Neural progenitor cell (in vitro differentiated cells): ENCODE data around the gene TREH. TPM values are rescaled to one million over a fixed set of nuclear protein-coding genes. Genes with fewer than 3 reads are reported as not detected.

Experiments used
- DNase-seq: peaks from one replicate; pipeline ENCODE4 v3.0.0-alpha.2; 2016; ENCODE audit warnings: low spot score
- H2AFZ ChIP-seq: fragments of 200-600 bp; sonication (generic); replicated peaks from 2 replicates; pipeline ENCODE4 v1.6.1; 2016; ENCODE audit warnings: antibody characterized with exemption
- H3F3A ChIP-seq: fragments of 200-600 bp; sonication (generic); 2 replicates; pipeline ENCODE4 v1.6.1; 2016; ENCODE audit warnings: antibody characterized with exemption, low read depth
- H3K27ac ChIP-seq: fragments of 200-600 bp; sonication (generic); 2 replicates; pipeline ENCODE4 v1.5.1; 2016; ENCODE audit warnings: mild to moderate bottlenecking
- H3K27me3 ChIP-seq: fragments of 200-600 bp; sonication (generic); 2 replicates; pipeline ENCODE4 v1.6.1; 2016; ENCODE audit warnings: mild to moderate bottlenecking, moderate library complexity
- H3K36me3 ChIP-seq: fragments of 200-600 bp; sonication (generic); 2 replicates; pipeline ENCODE4 v1.5.1; 2016
- H3K4me1 ChIP-seq: fragments of 200-600 bp; sonication (generic); 2 replicates; pipeline ENCODE4 v1.6.1; 2016; ENCODE audit warnings: mixed run types
- H3K4me2 ChIP-seq: fragments of 200-600 bp; sonication (generic); 2 replicates; pipeline ENCODE4 v1.6.1; 2016
- H3K4me3 ChIP-seq: fragments of 200-600 bp; sonication (generic); 2 replicates; pipeline ENCODE4 v1.5.1; 2016
- H3K79me2 ChIP-seq: fragments of 200-600 bp; sonication (generic); 2 replicates; pipeline ENCODE4 v1.6.1; 2016; ENCODE audit warnings: low read depth
- H3K9ac ChIP-seq: fragments of 200-600 bp; sonication (generic); 2 replicates; pipeline ENCODE4 v1.6.1; 2016
- H3K9me3 ChIP-seq: fragments of 200-600 bp; sonication (generic); 2 replicates; pipeline ENCODE4 v1.5.1; 2016; ENCODE audit warnings: low read depth
- H4K20me1 ChIP-seq: fragments of 200-600 bp; sonication (generic); 2 replicates; pipeline ENCODE4 v1.6.1; 2016; ENCODE audit warnings: low read depth
- H3K27ac Mint-ChIP-seq: 3 replicates; pipeline ENCODE4 v1.8.0; 2021; ENCODE audit warnings: mixed read lengths
- H3K27me3 Mint-ChIP-seq: 2 replicates; pipeline ENCODE4 v1.8.0; 2022; ENCODE audit warnings: low read depth, mild to moderate bottlenecking, inconsistent platforms, moderate library complexity, mixed read lengths; ENCODE audit not compliant: insufficient read depth
- H3K36me3 Mint-ChIP-seq: 3 replicates; pipeline ENCODE4 v1.8.0; 2021; ENCODE audit warnings: mixed read lengths
- H3K4me1 Mint-ChIP-seq: 3 replicates; pipeline ENCODE4 v1.8.0; 2021; ENCODE audit warnings: mixed read lengths
- H3K4me3 Mint-ChIP-seq: 3 replicates; pipeline ENCODE4 v1.8.0; 2021; ENCODE audit warnings: mild to moderate bottlenecking, moderate library complexity, mixed read lengths
- H3K9me3 Mint-ChIP-seq: 3 replicates; pipeline ENCODE4 v1.8.0; 2020; ENCODE audit warnings: mixed read lengths
- CTCF ChIP-seq: fragments of 200-600 bp; sonication (generic); IDR thresholded peaks from 2 replicates; pipeline ENCODE4 v1.5.1; 2017; ENCODE audit warnings: antibody characterized with exemption, mild to moderate bottlenecking
- EZH2 ChIP-seq: fragments of 200-600 bp; sonication (generic); IDR thresholded peaks from 2 replicates; pipeline ENCODE4 v1.6.1; 2017; ENCODE audit warnings: antibody characterized with exemption, mild to moderate bottlenecking, moderate library complexity
- EZH2phosphoT487 ChIP-seq: fragments of 200-600 bp; sonication (generic); IDR thresholded peaks from 2 replicates; pipeline ENCODE4 v1.6.1; 2017; ENCODE audit warnings: antibody characterized with exemption
- total RNA-seq: library from RNA; depleted of rRNA; stranded (reverse); fragments of >200 nt; gene quantifications from 2 replicates; pipeline ENCODE4 v1.2.3, GENCODE V29; 2015; ENCODE audit warnings: low replicate concordance

TREH gene
- total RNA-seq, 1 donor from 2014 or later: not detected

GRCh38 chr11:118696673-118697226, 17.3 kb upstream of the TREH start:
- DNase-seq: no peak

GRCh38 chr11:118694771-118695170, 15.3 kb upstream of the TREH start:
- H3K27ac ChIP-seq: no peak overlapping the region
- DNase-seq: no peak
- peaks cover 8% of the 10 kb centered on the region for H3F3A ChIP-seq
- no peak overlapping the region for H3K27ac Mint-ChIP-seq
- no peaks in the 10 kb centered on the region for H3K36me3 ChIP-seq
- H3K27me3 ChIP-seq: no peaks in the 10 kb centered on the region
- no peaks in the 10 kb centered on the region for H3K4me1 ChIP-seq
- H3K4me3 ChIP-seq: no peak overlapping the region
- peaks cover 9% of the 10 kb centered on the region for H3K4me1 Mint-ChIP-seq
- H4K20me1 ChIP-seq: no peaks in the 10 kb centered on the region
- H3K79me2 ChIP-seq: no peaks in the 10 kb centered on the region
- no peak overlapping the region for H3K4me2 ChIP-seq
- H3K9me3 ChIP-seq: no peaks in the 10 kb centered on the region
- H3K27me3 Mint-ChIP-seq: peaks cover 4% of the 10 kb centered on the region
- H3K9ac ChIP-seq: no peak overlapping the region
- H3K9me3 Mint-ChIP-seq: no peaks in the 10 kb centered on the region
- TF ChIP-seq EZH2 (no peak), EZH2phosphoT487 (no peak), CTCF (no peak)
- no peaks in the 10 kb centered on the region for H3K36me3 Mint-ChIP-seq
- H2AFZ ChIP-seq: no peak overlapping the region
- H3K4me3 Mint-ChIP-seq: no peak overlapping the region

More at GRCh38 chr11:118696673-118697226, 17.3 kb upstream of the TREH start:
- TF ChIP-seq CTCF (no peak), EZH2phosphoT487 (no peak), EZH2 (no peak)
- no peak overlapping the region for H3K27ac ChIP-seq
- no peaks in the 10 kb centered on the region for H3K9me3 ChIP-seq
- H3K4me1 Mint-ChIP-seq: peaks cover 2% of the 10 kb centered on the region
- no peaks in the 10 kb centered on the region for H3K79me2 ChIP-seq
- no peak overlapping the region for H3K4me3 Mint-ChIP-seq
- H3K4me1 ChIP-seq: no peaks in the 10 kb centered on the region
- H3K4me2 ChIP-seq: no peak overlapping the region
- H3K27ac Mint-ChIP-seq: peak overlapping the region; percentile 34
- no peaks in the 10 kb centered on the region for H3K36me3 Mint-ChIP-seq
- no peaks in the 10 kb centered on the region for H4K20me1 ChIP-seq
- peaks cover 4% of the 10 kb centered on the region for H3K27me3 Mint-ChIP-seq
- H3K36me3 ChIP-seq: no peaks in the 10 kb centered on the region
- no peak overlapping the region for H2AFZ ChIP-seq
- peaks cover 8% of the 10 kb centered on the region for H3F3A ChIP-seq
- no peak overlapping the region for H3K4me3 ChIP-seq
- H3K27me3 ChIP-seq: no peaks in the 10 kb centered on the region
- peaks cover 3% of the 10 kb centered on the region for H3K9me3 Mint-ChIP-seq
- no peak overlapping the region for H3K9ac ChIP-seq

DNA sequence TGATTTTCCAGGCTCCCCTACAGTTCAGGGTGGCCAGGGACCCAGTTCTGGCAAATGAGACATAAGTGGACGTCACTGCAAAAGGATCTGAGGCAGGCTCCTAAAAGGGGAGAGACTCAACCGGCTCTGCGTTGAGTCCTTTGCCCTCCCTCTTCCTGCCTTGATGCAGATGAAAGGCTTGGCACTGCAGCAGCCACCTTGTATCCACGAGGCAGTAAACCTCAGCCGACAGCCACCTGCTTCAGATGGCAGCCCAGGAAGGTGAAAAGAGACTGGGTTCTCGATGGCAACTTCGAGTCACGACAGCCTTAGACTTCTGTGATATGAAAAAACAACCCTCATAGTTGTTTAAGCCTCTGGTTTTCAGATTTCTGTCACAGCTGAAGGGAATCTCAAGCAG, 14.7 kb upstream of the TREH start:
- DNase-seq: no peak
- H3K4me3 ChIP-seq: no peak overlapping the region
- no peaks in the 10 kb centered on the region for H4K20me1 ChIP-seq
- no peak overlapping the region for H3K9ac ChIP-seq
- peaks cover 8% of the 10 kb centered on the region for H3F3A ChIP-seq
- TF ChIP-seq EZH2 (no peak), EZH2phosphoT487 (no peak), CTCF (no peak)
- H3K4me3 Mint-ChIP-seq: no peak overlapping the region
- no peaks in the 10 kb centered on the region for H3K79me2 ChIP-seq
- H3K9me3 Mint-ChIP-seq: no peaks in the 10 kb centered on the region
- H3K4me2 ChIP-seq: no peak overlapping the region
- H3K4me1 ChIP-seq: no peaks in the 10 kb centered on the region
- peaks cover 7% of the 10 kb centered on the region for H3K4me1 Mint-ChIP-seq
- no peak overlapping the region for H2AFZ ChIP-seq
- H3K27me3 Mint-ChIP-seq: peaks cover 4% of the 10 kb centered on the region
- H3K9me3 ChIP-seq: no peaks in the 10 kb centered on the region
- no peak overlapping the region for H3K27ac Mint-ChIP-seq
- H3K27ac ChIP-seq: no peak overlapping the region
- H3K27me3 ChIP-seq: no peaks in the 10 kb centered on the region
- H3K36me3 ChIP-seq: no peaks in the 10 kb centered on the region
- no peaks in the 10 kb centered on the region for H3K36me3 Mint-ChIP-seq
